Hepatocyte (in vitro differentiated cells): ENCODE results near the gene USP37. TPM values are rescaled to one million over a fixed set of nuclear protein-coding genes. Genes with fewer than 3 reads are reported as not detected.

Experiments
- DNase-seq: peaks from one replicate; pipeline ENCODE4 v3.0.0-alpha.2; 2016; ENCODE audit warnings: low spot score
- H2AFZ ChIP-seq: fragments of 200-600 bp; sonication (generic); 2 replicates; pipeline ENCODE4 v1.6.0; 2016; ENCODE audit warnings: antibody characterized with exemption, mild to moderate bottlenecking
- H3K27ac ChIP-seq: fragments of 200-600 bp; sonication (generic); 2 replicates; pipeline ENCODE4 v1.5.1; 2016; ENCODE audit warnings: mild to moderate bottlenecking
- H3K27me3 ChIP-seq: fragments of 200-600 bp; sonication (generic); 2 replicates; pipeline ENCODE4 v1.6.1; 2016
- H3K36me3 ChIP-seq: fragments of 200-600 bp; sonication (generic); replicated peaks from 2 replicates; pipeline ENCODE4 v1.5.1; 2016; ENCODE audit warnings: low read depth; ENCODE audit not compliant: insufficient read depth
- H3K4me1 ChIP-seq: fragments of 200-600 bp; sonication (generic); 2 replicates; pipeline ENCODE4 v1.5.1; 2016; ENCODE audit warnings: mild to moderate bottlenecking, moderate library complexity; ENCODE audit not compliant: insufficient read depth
- H3K4me2 ChIP-seq: fragments of 200-600 bp; sonication (generic); 2 replicates; pipeline ENCODE4 v1.6.0; 2016
- H3K4me3 ChIP-seq: fragments of 200-600 bp; sonication (generic); 2 replicates; pipeline ENCODE4 v1.5.1; 2016; ENCODE audit warnings: mild to moderate bottlenecking
- H3K79me2 ChIP-seq: fragments of 200-600 bp; sonication (generic); 2 replicates; pipeline ENCODE4 v1.6.0; 2017; ENCODE audit warnings: mild to moderate bottlenecking
- H3K9me2 ChIP-seq: fragments of 200-600 bp; sonication (generic); replicated peaks from 2 replicates; pipeline ENCODE4 v1.6.0; 2017; ENCODE audit warnings: mild to moderate bottlenecking; ENCODE audit not compliant: insufficient read depth
- H3K9me3 ChIP-seq: fragments of 200-600 bp; sonication (generic); 2 replicates; pipeline ENCODE4 v1.5.1; 2016; ENCODE audit warnings: low read depth, mild to moderate bottlenecking
- H4K20me1 ChIP-seq: fragments of 200-600 bp; sonication (generic); 2 replicates; pipeline ENCODE4 v1.6.0; 2016; ENCODE audit warnings: mild to moderate bottlenecking; ENCODE audit not compliant: insufficient read depth, poor library complexity, severe bottlenecking
- CTCF ChIP-seq: fragments of 200-600 bp; sonication (generic); IDR thresholded peaks from 2 replicates; pipeline ENCODE4 v1.5.1; 2016; ENCODE audit warnings: antibody characterized with exemption, mild to moderate bottlenecking; ENCODE audit not compliant: poor library complexity
- EZH2 ChIP-seq: fragments of 200-600 bp; sonication (generic); IDR thresholded peaks from 2 replicates; pipeline ENCODE4 v1.6.1; 2016; ENCODE audit warnings: antibody characterized with exemption, mild to moderate bottlenecking, borderline replicate concordance
- EZH2phosphoT487 ChIP-seq: fragments of 200-600 bp; sonication (generic); IDR thresholded peaks from one replicate; pipeline ENCODE4 v1.6.1; 2018; ENCODE audit warnings: antibody characterized with exemption, mild to moderate bottlenecking, low read depth, moderate library complexity; ENCODE audit not compliant: unreplicated experiment, severe bottlenecking
- WGBS: methylation state at CpG from one replicate; pipeline ENCODE4 v1.1.6; 2016; ENCODE audit warnings: low lambda C conversion rate; ENCODE audit errors: missing lambda C conversion rate; 5-methylcytosine and 5-hydroxymethylcytosine counted together
- polyA plus RNA-seq: library from polyadenylated mRNA; unstranded; fragments of >200 nt; fragmentation: Nextera tagmentation; extraction: Ambion mirVana; gene quantifications from 2 replicates; pipeline ENCODE4 v1.2.1, GENCODE V29; 2016
- total RNA-seq: library from RNA; depleted of rRNA; stranded (reverse); fragments of >200 nt; gene quantifications from 2 replicates; pipeline ENCODE4 v1.2.3, GENCODE V29; 2014

Gene USP37
- total and polyA plus RNA-seq, 2 experiments from 2014 or later: 5.7 to 10.2 TPM

- Histone ChIP-seq H3K4me2 (peak overlapping the region; percentile 24), H3K4me3 (no peak overlapping the region), H3K27me3 (no peaks in the 10 kb centered on the region), H3K9me2 (no peaks in the 10 kb centered on the region), H3K36me3 (no peaks in the 10 kb centered on the region), H2AFZ (no peak overlapping the region), H4K20me1 (peaks cover 6% of the 10 kb centered on the region), H3K27ac (peak overlapping the region; percentile 92), H3K4me1 (peaks cover 12% of the 10 kb centered on the region), H3K79me2 (peaks cover 33% of the 10 kb centered on the region), H3K9me3 (no peaks in the 10 kb centered on the region)
- TF ChIP-seq EZH2 (no peak), EZH2phosphoT487 (no peak), CTCF (no peak)
- WGBS: 90% methylated on average over 5 of the region's 5 CpGs
- no peak for DNase-seq
Observed at GRCh38 chr2:218418321-218418716, 149.8 kb downstream of the USP37 start.

DNA sequence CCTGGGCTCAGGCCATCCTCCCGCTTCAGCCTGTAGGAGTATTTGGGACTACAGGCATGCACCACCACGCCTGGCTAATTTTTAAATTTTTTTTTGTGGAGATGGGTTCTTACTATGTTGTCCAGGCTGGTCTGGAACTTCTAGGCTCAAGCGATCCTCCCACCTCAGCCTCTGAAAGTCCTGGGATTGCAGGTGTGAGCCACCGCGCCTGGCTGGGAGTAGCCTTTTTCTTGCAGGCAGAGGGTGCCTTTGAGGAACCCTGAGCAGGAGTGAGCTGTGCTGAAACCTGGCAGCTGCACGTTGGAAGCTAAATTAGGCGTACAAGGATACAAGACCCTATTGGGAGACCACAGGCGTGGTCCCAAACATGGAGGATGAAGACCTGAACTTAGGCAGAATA lies 160.4 kb downstream of the USP37 start:
- no peaks in the 10 kb centered on the region for H3K9me2 ChIP-seq
- peak overlapping the region; percentile 82 for H3K4me2 ChIP-seq
- WGBS: 90% methylated on average over 8 of the region's 8 CpGs
- peaks cover 38% of the 10 kb centered on the region for H3K4me1 ChIP-seq
- no peaks in the 10 kb centered on the region for H4K20me1 ChIP-seq
- peak overlapping the region; percentile 88 for H3K27ac ChIP-seq
- no peak overlapping the region for H2AFZ ChIP-seq
- no peaks in the 10 kb centered on the region for H3K9me3 ChIP-seq
- H3K4me3 ChIP-seq: no peak overlapping the region
- no peak for DNase-seq
- no peaks in the 10 kb centered on the region for H3K36me3 ChIP-seq
- peaks cover 4% of the 10 kb centered on the region for H3K79me2 ChIP-seq
- TF ChIP-seq EZH2phosphoT487 (no peak), EZH2 (no peak), CTCF (no peak)
- H3K27me3 ChIP-seq: no peaks in the 10 kb centered on the region

GRCh38 chr2:218406949-218407618 lies 161.1 kb downstream of the USP37 start:
- Histone ChIP-seq H3K4me3 (peak overlapping the region; percentile 27), H3K9me2 (no peaks in the 10 kb centered on the region), H3K27ac (peak overlapping the region; percentile 88), H3K9me3 (no peaks in the 10 kb centered on the region), H3K36me3 (no peaks in the 10 kb centered on the region), H3K79me2 (peaks cover 11% of the 10 kb centered on the region), H3K27me3 (no peaks in the 10 kb centered on the region), H2AFZ (peak overlapping the region; percentile 11), H3K4me2 (peak overlapping the region; percentile 82), H4K20me1 (no peaks in the 10 kb centered on the region), H3K4me1 (peaks cover 43% of the 10 kb centered on the region)
- DNase-seq: peak; percentile 50
- 31% methylated on average over 13 of the region's 13 CpGs for WGBS
- TF ChIP-seq CTCF: no peak
- no peak for TF ChIP-seq EZH2phosphoT487
- TF ChIP-seq EZH2: no peak
